Type B pancreatic cell (in vitro differentiated cells): ENCODE measurements around the gene F11R. TPM values are rescaled to one million over a fixed set of nuclear protein-coding genes. Genes with fewer than 3 reads are reported as not detected.

Experiments
- DNase-seq: peaks from one replicate; pipeline ENCODE4 v3.0.0; 2021; ENCODE audit warnings: mixed read lengths; ENCODE audit not compliant: unreplicated experiment; ENCODE audit errors: extremely low spot score
- H3K27ac Mint-ChIP-seq: 2 replicates; pipeline ENCODE4 v1.8.0; 2021; ENCODE audit warnings: mild to moderate bottlenecking, mixed read lengths
- H3K27me3 Mint-ChIP-seq: 2 replicates; pipeline ENCODE4 v1.8.0; 2021; ENCODE audit warnings: mixed read lengths
- H3K36me3 Mint-ChIP-seq: 2 replicates; pipeline ENCODE4 v1.8.0; 2021; ENCODE audit warnings: mixed read lengths
- H3K4me1 Mint-ChIP-seq: one replicate; pipeline ENCODE4 v1.8.0; 2021; ENCODE audit warnings: mixed read lengths; ENCODE audit not compliant: unreplicated experiment
- H3K4me3 Mint-ChIP-seq: 2 replicates; pipeline ENCODE4 v1.8.0; 2021; ENCODE audit warnings: mild to moderate bottlenecking, mixed read lengths
- H3K9me3 Mint-ChIP-seq: 2 replicates; pipeline ENCODE4 v1.8.0; 2021; ENCODE audit warnings: mixed read lengths
- CTCF ChIP-seq: fragments of 200-600 bp; sonication (generic); conservative IDR thresholded peaks from 2 replicates; pipeline ENCODE4 v1.5.0; 2021; ENCODE audit warnings: antibody characterized with exemption, mild to moderate bottlenecking
- total RNA-seq: library from RNA; stranded (reverse); gene quantifications from 2 replicates; pipeline ENCODE4 v1.2.1, GENCODE V29; 2021; ENCODE audit warnings: low replicate concordance

Gene F11R
- total RNA-seq, 1 donor from 2014 or later = 66.8 TPM

GRCh38 chr1:161009602-161010211 is 11.2 kb downstream of the F11R start:
- no peaks in the 10 kb centered on the region for H3K9me3 Mint-ChIP-seq
- peaks cover 7% of the 10 kb centered on the region for H3K36me3 Mint-ChIP-seq
- no peak for DNase-seq
- peak overlapping the region; percentile 44 for H3K27ac Mint-ChIP-seq
- TF ChIP-seq CTCF = no peak
- peaks cover 23% of the 10 kb centered on the region for H3K4me1 Mint-ChIP-seq
- H3K4me3 Mint-ChIP-seq = no peak overlapping the region
- no peaks in the 10 kb centered on the region for H3K27me3 Mint-ChIP-seq

- no peak for TF ChIP-seq CTCF
- no peak for DNase-seq
- Mint-ChIP-seq H3K27ac (peak overlapping the region; percentile 44), H3K27me3 (no peaks in the 10 kb centered on the region), H3K4me3 (no peak overlapping the region), H3K4me1 (peaks cover 19% of the 10 kb centered on the region), H3K9me3 (no peaks in the 10 kb centered on the region), H3K36me3 (peaks cover 7% of the 10 kb centered on the region)
Measured at GRCh38 chr1:161008869-161009510, 12.0 kb downstream of the F11R start.

- Mint-ChIP-seq H3K27ac (no peak overlapping the region), H3K4me3 (no peak overlapping the region)
Measured at GRCh38 chr1:161007369-161007768, 13.6 kb downstream of the F11R start.

GRCh38 chr1:161006563-161006962 is 14.4 kb downstream of the F11R start:
- Mint-ChIP-seq H3K36me3 (no peaks in the 10 kb centered on the region), H3K4me1 (peaks cover 13% of the 10 kb centered on the region), H3K27ac (peak overlapping the region; percentile 60), H3K9me3 (no peaks in the 10 kb centered on the region), H3K4me3 (no peak overlapping the region), H3K27me3 (no peaks in the 10 kb centered on the region)
- no peak for DNase-seq
- TF ChIP-seq CTCF = no peak

More at GRCh38 chr1:161007369-161007768, 13.6 kb downstream of the F11R start:
- DNase-seq = no peak
- no peaks in the 10 kb centered on the region for H3K9me3 Mint-ChIP-seq
- H3K36me3 Mint-ChIP-seq = peaks cover 3% of the 10 kb centered on the region
- no peak for TF ChIP-seq CTCF
- H3K27me3 Mint-ChIP-seq = no peaks in the 10 kb centered on the region
- H3K4me1 Mint-ChIP-seq = peaks cover 11% of the 10 kb centered on the region

- Mint-ChIP-seq H3K4me3 (no peak overlapping the region), H3K27ac (peak overlapping the region; percentile 22), H3K9me3 (no peaks in the 10 kb centered on the region), H3K36me3 (no peaks in the 10 kb centered on the region), H3K27me3 (no peaks in the 10 kb centered on the region), H3K4me1 (peaks cover 10% of the 10 kb centered on the region)
- DNase-seq = no peak
- TF ChIP-seq CTCF = no peak
Measured at GRCh38 chr1:161001525-161001924, 19.4 kb downstream of the F11R start.
